ENCODE measurements around the gene LINGO1.

The LINGO1 gene

GRCh38 chr15:77646104-77646694 lies 13.5 kb upstream of the LINGO1 start:
- TF ChIP-seq GATA3 (IDR thresholded peaks at IDR 0.05; ENCODE audit: low read depth, low read length): no peak
- TF ChIP-seq GATA2 (IDR thresholded peaks at IDR 0.05; ENCODE audit: low read depth, low read length): no peak

- TF ChIP-seq GATA2 (IDR thresholded peaks at IDR 0.05; ENCODE audit: low read depth, low read length) (no peak), GATA3 (IDR thresholded peaks at IDR 0.05; ENCODE audit: low read depth, low read length) (no peak)
Measured at GRCh38 chr15:77645602-77646001, 12.9 kb upstream of the LINGO1 start.

- TF ChIP-seq GATA2 (IDR thresholded peaks at IDR 0.05; ENCODE audit: low read depth, low read length) (no peak), GATA3 (IDR thresholded peaks at IDR 0.05; ENCODE audit: low read depth, low read length) (no peak)
Measured at GRCh38 chr15:77644543-77645247, 12.0 kb upstream of the LINGO1 start.

GRCh38 chr15:77643764-77644163 lies 11.1 kb upstream of the LINGO1 start:
- TF ChIP-seq GATA3 (IDR thresholded peaks at IDR 0.05; ENCODE audit: low read depth, low read length) (no peak), GATA2 (IDR thresholded peaks at IDR 0.05; ENCODE audit: low read depth, low read length) (no peak)

- TF ChIP-seq GATA3 (IDR thresholded peaks at IDR 0.05; ENCODE audit: low read depth, low read length) (no peak), GATA2 (IDR thresholded peaks at IDR 0.05; ENCODE audit: low read depth, low read length) (no peak)
Measured at GRCh38 chr15:77642793-77643430, 10.2 kb upstream of the LINGO1 start.

GRCh38 chr15:77641999-77642398 lies 9.3 kb upstream of the LINGO1 start:
- TF ChIP-seq GATA2 (IDR thresholded peaks at IDR 0.05; ENCODE audit: low read depth, low read length) (no peak), GATA3 (IDR thresholded peaks at IDR 0.05; ENCODE audit: low read depth, low read length) (no peak)

GRCh38 chr15:77640615-77641014 lies 7.9 kb upstream of the LINGO1 start:
- TF ChIP-seq GATA3 (IDR thresholded peaks at IDR 0.05; ENCODE audit: low read depth, low read length) (no peak), GATA2 (IDR thresholded peaks at IDR 0.05; ENCODE audit: low read depth, low read length) (no peak)

- TF ChIP-seq GATA3 (IDR thresholded peaks at IDR 0.05; ENCODE audit: low read depth, low read length) (no peak), GATA2 (IDR thresholded peaks at IDR 0.05; ENCODE audit: low read depth, low read length) (no peak)
Measured at GRCh38 chr15:77639431-77639830, 6.7 kb upstream of the LINGO1 start.

- no peak for TF ChIP-seq GATA3 (IDR thresholded peaks at IDR 0.05; ENCODE audit: low read depth, low read length)
Measured at GRCh38 chr15:77637851-77638692, 5.4 kb upstream of the LINGO1 start.

- TF ChIP-seq GATA3 (IDR thresholded peaks at IDR 0.05; ENCODE audit: low read depth, low read length) (no peak), GATA2 (IDR thresholded peaks at IDR 0.05; ENCODE audit: low read depth, low read length) (no peak)
Measured at GRCh38 chr15:77636209-77636608, 3.5 kb upstream of the LINGO1 start.

- TF ChIP-seq GATA2 (IDR thresholded peaks at IDR 0.05; ENCODE audit: low read depth, low read length): no peak
Measured at GRCh38 chr15:77634266-77634962, 1.7 kb upstream of the LINGO1 start.

- no peak for TF ChIP-seq GATA2 (IDR thresholded peaks at IDR 0.05; ENCODE audit: low read depth, low read length)
- TF ChIP-seq GATA3 (IDR thresholded peaks at IDR 0.05; ENCODE audit: low read depth, low read length): no peak
Measured at GRCh38 chr15:77633913-77634265, 1.2 kb upstream of the LINGO1 start.

GRCh38 chr15:77633134-77633912 lies 611 bp upstream of the LINGO1 start:
- TF ChIP-seq GATA3 (IDR thresholded peaks at IDR 0.05; ENCODE audit: low read depth, low read length) (no peak), GATA2 (IDR thresholded peaks at IDR 0.05; ENCODE audit: low read depth, low read length) (no peak)

Data from SH-SY5Y (cell line).